Measurements from ENCODE around the gene GDPGP1. TPM values are rescaled to one million over a fixed set of nuclear protein-coding genes. Genes with fewer than 3 reads are reported as not detected.

GDPGP1 gene
- total and polyA plus RNA-seq, 8 donors: 3.4 to 8.6 (median 4.0) TPM

GRCh38 chr15:90233387-90234095 lies 468 bp upstream of the GDPGP1 start, which contains the start of gene CIB1:
CIB1 (minus strand) TSS chr15:90233941; CDS start chr15:90233885, 56 bp downstream.
- DNase-seq (peak; percentile 95 to 100 (median 98)), ATAC-seq (peak; percentile 95)
- Histone ChIP-seq H3K27me3 (no peaks in the 10 kb centered on the region), H3K4me1 (peaks cover 14 to 40% of the 10 kb centered on the region in 2 donors), H3K36me3 (peaks cover 0 to 40% of the 10 kb centered on the region in 2 donors), H3K4me3 (peak within 1 kb of the TSS; percentile 66 to 94), H3K27ac (peak within 1 kb of the TSS; percentile 89 to 93), H3K9me3 (no peaks in the 10 kb centered on the region)
- TF ChIP-seq CTCF (IDR thresholded peaks at IDR 0.05): peak in 1 of 2 donors; percentile 52
- intact Hi-C loops (cut with DNase I): no loop called here

GRCh38 chr15:90239371-90239770 lies 5.4 kb downstream of the GDPGP1 start:
- TF ChIP-seq CTCF (IDR thresholded peaks at IDR 0.05): no peak
- H3K36me3 ChIP-seq: peaks cover 0 to 35% of the 10 kb centered on the region in 2 donors
- H3K27ac ChIP-seq: no peak overlapping the region
- peaks cover 0 to 7% of the 10 kb centered on the region in 2 donors for H3K4me1 ChIP-seq
- H3K27me3 ChIP-seq: no peaks in the 10 kb centered on the region
- no peak overlapping the region for H3K4me3 ChIP-seq
- intact Hi-C loops (cut with DNase I): no loop called here
- no peak for DNase-seq
- H3K9me3 ChIP-seq: no peaks in the 10 kb centered on the region
- no peak for ATAC-seq

GRCh38 chr15:90240856-90241255 lies 6.8 kb downstream of the GDPGP1 start:
- intact Hi-C loops (cut with DNase I): no loop called here
- peaks cover 0 to 35% of the 10 kb centered on the region in 2 donors for H3K36me3 ChIP-seq

GRCh38 chr15:90241343-90242192 lies 7.6 kb downstream of the GDPGP1 start:
- Histone ChIP-seq H3K4me1 (no peaks in the 10 kb centered on the region), H3K4me3 (no peak overlapping the region), H3K9me3 (no peaks in the 10 kb centered on the region), H3K27me3 (no peaks in the 10 kb centered on the region), H3K27ac (no peak overlapping the region), H3K36me3 (peaks cover 0 to 35% of the 10 kb centered on the region in 2 donors)
- TF ChIP-seq CTCF (IDR thresholded peaks at IDR 0.05): no peak
- intact Hi-C loops (cut with DNase I): no loop called here
- no peak for DNase-seq
- no peak for ATAC-seq

More at GRCh38 chr15:90240856-90241255, 6.8 kb downstream of the GDPGP1 start:
- DNase-seq (no peak), ATAC-seq (no peak)
- no peaks in the 10 kb centered on the region for H3K27me3 ChIP-seq
- TF ChIP-seq CTCF (IDR thresholded peaks at IDR 0.05): no peak
- H3K4me3 ChIP-seq: no peak overlapping the region
- no peaks in the 10 kb centered on the region for H3K4me1 ChIP-seq
- H3K9me3 ChIP-seq: no peaks in the 10 kb centered on the region
- no peak overlapping the region for H3K27ac ChIP-seq

All from left lung (tissue), 10 donors.